ENCODE results near the gene GPANK1. TPM values are rescaled to one million over a fixed set of nuclear protein-coding genes. Genes with fewer than 3 reads are reported as not detected.

Gene GPANK1
- total and polyA plus RNA-seq, 9 of the 15 experiments (the other 6 are each of a cell fraction or from before 2014, with no cell fraction given): 32.2 to 111 (median 46.3) TPM

DNA sequence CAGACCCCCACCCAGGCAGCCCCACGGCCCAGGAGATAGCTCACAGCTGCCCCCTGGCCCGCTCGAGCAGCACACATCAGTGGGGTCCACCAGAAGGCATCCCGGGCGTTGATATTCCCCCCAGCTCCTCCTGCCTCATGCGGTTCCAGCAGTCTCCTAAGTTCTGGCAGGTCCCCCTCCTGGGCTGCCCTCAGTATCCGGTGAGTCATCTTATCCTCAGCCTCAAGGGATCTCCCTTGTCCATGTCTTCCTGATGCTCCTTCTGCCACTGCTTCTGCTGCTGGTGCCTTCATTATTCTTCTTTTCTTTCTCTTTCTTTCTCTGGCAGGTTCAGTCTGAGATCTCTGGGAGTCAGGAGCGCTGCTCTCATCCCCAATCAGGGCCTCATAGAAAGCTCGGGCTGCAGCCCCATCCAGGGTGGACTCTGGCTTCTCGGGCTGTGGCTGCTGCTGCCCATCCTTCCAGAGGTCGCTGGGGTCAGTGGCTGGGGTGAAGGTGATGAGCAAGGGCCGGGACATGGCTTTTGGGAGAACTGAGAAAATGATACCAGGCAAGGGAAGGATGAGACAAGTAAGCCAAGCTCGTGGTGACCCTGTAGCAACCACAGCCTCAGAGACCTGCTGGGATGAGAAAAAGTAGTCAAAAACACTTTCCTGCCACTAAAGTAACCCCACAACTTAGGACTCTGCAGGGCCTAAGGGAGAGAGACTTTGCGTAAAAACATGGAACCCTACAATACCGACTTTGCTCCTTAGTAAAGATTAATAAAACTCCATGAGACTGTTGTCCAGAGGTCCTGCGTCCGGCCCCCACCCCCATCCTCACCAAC, 622 bp downstream of the GPANK1 start (continued):
- TF ChIP-seq, protein P1, sequence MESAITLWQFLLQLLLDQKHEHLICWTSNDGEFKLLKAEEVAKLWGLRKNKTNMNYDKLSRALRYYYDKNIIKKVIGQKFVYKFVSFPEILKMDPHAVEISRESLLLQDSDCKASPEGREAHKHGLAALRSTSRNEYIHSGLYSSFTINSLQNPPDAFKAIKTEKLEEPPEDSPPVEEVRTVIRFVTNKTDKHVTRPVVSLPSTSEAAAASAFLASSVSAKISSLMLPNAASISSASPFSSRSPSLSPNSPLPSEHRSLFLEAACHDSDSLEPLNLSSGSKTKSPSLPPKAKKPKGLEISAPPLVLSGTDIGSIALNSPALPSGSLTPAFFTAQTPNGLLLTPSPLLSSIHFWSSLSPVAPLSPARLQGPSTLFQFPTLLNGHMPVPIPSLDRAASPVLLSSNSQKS (CRISPR knock-in tag; IDR thresholded peaks at IDR 0.05): 0 out of 2 replicates have a peak, but pooled peaks have one; percentile 9
- TF ChIP-seq ZNF75A (CRISPR knock-in tag; IDR thresholded peaks at IDR 0.05) (no peak), EWSR1 (IDR thresholded peaks at IDR 0.05; ENCODE audit: borderline replicate concordance, low read depth, partially characterized antibody) (no peak), FIP1L1 (IDR thresholded peaks at IDR 0.05; ENCODE audit: low read depth, low read length, poor library complexity, severe bottlenecking) (no peak), RBM15 (IDR thresholded peaks at IDR 0.05; ENCODE audit: insufficient read depth, low read length) (no peak), ZZZ3 (IDR thresholded peaks at IDR 0.05) (no peak), HNRNPUL1 (IDR thresholded peaks at IDR 0.05; ENCODE audit: low read length) (no peak), RFX5 (IDR thresholded peaks at IDR 0.05; ENCODE audit: low read depth, low read length) (no peak), KLF16 (IDR thresholded peaks at IDR 0.05) (no peak), RBM14 (IDR thresholded peaks at IDR 0.05; ENCODE audit: borderline replicate concordance, insufficient read depth, low read depth, low read length) (no peak), GATA2 (CRISPR knock-in tag; IDR thresholded peaks at IDR 0.05) (peak; percentile 5; the same call in 1 of the 2 replicates), YBX1 (IDR thresholded peaks at IDR 0.05) (no peak), PRMT5 (CRISPR knock-in tag; IDR thresholded peaks at IDR 0.05) (no peak), HDAC6 (IDR thresholded peaks at IDR 0.05; ENCODE audit: low read depth, low read length) (no peak), BRCA1 (IDR thresholded peaks at IDR 0.05) (no peak), BRCA1 (CRISPR knock-in tag; IDR thresholded peaks at IDR 0.05) (no peak), C11orf30 (IDR thresholded peaks at IDR 0.05; ENCODE audit: low read depth) (no peak), ZFP30 (CRISPR knock-in tag; IDR thresholded peaks at IDR 0.05; ENCODE audit: borderline replicate concordance) (no peak), PCBP2 (IDR thresholded peaks at IDR 0.05; ENCODE audit: low read depth, low read length, poor library complexity, severe bottlenecking) (no peak), ZNF717 (CRISPR knock-in tag; IDR thresholded peaks at IDR 0.05) (no peak)
- TF ChIP-seq, protein P2, sequence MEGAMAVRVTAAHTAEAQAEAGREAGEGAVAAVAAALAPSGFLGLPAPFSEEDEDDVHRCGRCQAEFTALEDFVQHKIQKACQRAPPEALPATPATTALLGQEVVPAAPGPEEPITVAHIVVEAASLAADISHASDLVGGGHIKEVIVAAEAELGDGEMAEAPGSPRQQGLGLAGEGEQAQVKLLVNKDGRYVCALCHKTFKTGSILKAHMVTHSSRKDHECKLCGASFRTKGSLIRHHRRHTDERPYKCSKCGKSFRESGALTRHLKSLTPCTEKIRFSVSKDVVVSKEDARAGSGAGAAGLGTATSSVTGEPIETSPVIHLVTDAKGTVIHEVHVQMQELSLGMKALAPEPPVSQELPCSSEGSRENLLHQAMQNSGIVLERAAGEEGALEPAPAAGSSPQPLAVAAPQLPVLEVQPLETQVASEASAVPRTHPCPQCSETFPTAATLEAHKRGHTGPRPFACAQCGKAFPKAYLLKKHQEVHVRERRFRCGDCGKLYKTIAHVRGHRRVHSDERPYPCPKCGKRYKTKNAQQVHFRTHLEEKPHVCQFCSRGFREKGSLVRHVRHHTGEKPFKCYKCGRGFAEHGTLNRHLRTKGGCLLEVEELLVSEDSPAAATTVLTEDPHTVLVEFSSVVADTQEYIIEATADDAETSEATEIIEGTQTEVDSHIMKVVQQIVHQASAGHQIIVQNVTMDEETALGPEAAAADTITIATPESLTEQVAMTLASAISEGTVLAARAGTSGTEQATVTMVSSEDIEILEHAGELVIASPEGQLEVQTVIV (CRISPR knock-in tag; IDR thresholded peaks at IDR 0.05; ENCODE audit: borderline replicate concordance): no peak
- TF ChIP-seq, protein P3, sequence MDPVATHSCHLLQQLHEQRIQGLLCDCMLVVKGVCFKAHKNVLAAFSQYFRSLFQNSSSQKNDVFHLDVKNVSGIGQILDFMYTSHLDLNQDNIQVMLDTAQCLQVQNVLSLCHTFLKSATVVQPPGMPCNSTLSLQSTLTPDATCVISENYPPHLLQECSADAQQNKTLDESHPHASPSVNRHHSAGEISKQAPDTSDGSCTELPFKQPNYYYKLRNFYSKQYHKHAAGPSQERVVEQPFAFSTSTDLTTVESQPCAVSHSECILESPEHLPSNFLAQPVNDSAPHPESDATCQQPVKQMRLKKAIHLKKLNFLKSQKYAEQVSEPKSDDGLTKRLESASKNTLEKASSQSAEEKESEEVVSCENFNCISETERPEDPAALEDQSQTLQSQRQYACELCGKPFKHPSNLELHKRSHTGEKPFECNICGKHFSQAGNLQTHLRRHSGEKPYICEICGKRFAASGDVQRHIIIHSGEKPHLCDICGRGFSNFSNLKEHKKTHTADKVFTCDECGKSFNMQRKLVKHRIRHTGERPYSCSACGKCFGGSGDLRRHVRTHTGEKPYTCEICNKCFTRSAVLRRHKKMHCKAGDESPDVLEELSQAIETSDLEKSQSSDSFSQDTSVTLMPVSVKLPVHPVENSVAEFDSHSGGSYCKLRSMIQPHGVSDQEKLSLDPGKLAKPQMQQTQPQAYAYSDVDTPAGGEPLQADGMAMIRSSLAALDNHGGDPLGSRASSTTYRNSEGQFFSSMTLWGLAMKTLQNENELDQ (CRISPR knock-in tag; IDR thresholded peaks at IDR 0.05; ENCODE audit: borderline replicate concordance): no peak
- TF ChIP-seq, protein P4, sequence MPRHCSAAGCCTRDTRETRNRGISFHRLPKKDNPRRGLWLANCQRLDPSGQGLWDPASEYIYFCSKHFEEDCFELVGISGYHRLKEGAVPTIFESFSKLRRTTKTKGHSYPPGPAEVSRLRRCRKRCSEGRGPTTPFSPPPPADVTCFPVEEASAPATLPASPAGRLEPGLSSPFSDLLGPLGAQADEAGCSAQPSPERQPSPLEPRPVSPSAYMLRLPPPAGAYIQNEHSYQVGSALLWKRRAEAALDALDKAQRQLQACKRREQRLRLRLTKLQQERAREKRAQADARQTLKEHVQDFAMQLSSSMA (CRISPR knock-in tag; IDR thresholded peaks at IDR 0.05): no peak
